ENCODE measurements around the gene HDLBP.

DNA sequence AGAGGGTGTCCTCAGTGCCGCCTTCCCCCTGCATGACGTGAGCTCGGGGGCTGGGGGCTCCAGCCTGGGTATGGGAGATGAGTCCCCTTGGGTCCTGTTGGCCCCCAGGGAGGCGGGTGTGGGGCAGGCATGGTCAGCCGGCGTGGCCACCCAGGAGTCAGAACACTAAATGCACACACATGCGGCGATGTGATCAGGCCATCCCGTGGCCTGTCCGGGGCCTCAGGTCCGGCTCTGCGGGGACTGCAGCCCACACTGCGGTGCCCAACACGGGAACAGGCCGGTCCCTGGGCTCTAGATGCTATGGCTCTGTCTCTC is 113.2 kb downstream of the HDLBP start:
- TF ChIP-seq, protein P1, sequence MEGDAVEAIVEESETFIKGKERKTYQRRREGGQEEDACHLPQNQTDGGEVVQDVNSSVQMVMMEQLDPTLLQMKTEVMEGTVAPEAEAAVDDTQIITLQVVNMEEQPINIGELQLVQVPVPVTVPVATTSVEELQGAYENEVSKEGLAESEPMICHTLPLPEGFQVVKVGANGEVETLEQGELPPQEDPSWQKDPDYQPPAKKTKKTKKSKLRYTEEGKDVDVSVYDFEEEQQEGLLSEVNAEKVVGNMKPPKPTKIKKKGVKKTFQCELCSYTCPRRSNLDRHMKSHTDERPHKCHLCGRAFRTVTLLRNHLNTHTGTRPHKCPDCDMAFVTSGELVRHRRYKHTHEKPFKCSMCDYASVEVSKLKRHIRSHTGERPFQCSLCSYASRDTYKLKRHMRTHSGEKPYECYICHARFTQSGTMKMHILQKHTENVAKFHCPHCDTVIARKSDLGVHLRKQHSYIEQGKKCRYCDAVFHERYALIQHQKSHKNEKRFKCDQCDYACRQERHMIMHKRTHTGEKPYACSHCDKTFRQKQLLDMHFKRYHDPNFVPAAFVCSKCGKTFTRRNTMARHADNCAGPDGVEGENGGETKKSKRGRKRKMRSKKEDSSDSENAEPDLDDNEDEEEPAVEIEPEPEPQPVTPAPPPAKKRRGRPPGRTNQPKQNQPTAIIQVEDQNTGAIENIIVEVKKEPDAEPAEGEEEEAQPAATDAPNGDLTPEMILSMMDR (conservative IDR thresholded peaks at IDR 0.05 in 1 of 2, IDR thresholded peaks at IDR 0.05 in 1 of 2; ENCODE audit: extremely low read depth in 1 of 2, insufficient read depth in 1 of 2, low read depth in 1 of 2, low read length in 2 of 2), result no peak
- no peak for TF ChIP-seq EZH2 (IDR thresholded peaks at IDR 0.05; ENCODE audit: borderline replicate concordance, low read length)

Measured in mammary epithelial cell (primary cell).